ENCODE data around the gene ROBO1.
"Not testable (repeated sequence)": the region's sequence is repeated elsewhere in the genome, so short reads cannot be mapped to it uniquely, and the experiment has no call there.

Gene ROBO1

DNA sequence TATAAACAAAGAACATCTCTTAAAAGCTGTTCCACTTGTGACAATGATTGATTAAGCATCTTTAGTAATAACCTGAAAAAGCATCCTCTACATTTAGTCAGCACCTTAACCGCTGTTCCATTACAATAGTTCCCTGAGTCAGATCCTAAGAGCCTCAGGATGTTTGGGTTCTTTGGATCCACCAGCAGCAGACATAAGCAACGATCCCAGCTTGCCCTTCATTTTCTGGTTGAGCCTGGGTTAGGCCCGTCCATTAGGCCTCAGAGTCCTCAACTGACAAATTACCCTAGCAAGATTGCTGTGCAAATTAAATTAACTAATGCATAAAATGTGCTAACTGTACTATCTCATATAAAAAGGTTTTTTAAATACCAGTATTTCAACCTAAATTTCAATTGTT is 42.3 kb upstream of the ROBO1 start:
- H3K9me2 ChIP-seq (replicated peaks; ENCODE audit: insufficient read depth, low read length) = no peaks in the 10 kb centered on the region
- no peak overlapping the region for H2AFZ ChIP-seq (ENCODE audit: low read length)
- TF ChIP-seq EZH2 (optimal IDR thresholded peaks at IDR 0.05; ENCODE audit: low read depth, low read length) (no peak), CTCF (IDR thresholded peaks at IDR 0.05; ENCODE audit: low read length) (no peak), EZH2phosphoT487 (IDR thresholded peaks at IDR 0.05; ENCODE audit: low read length) (no peak)

GRCh38 chr3:79809106-79809505 is 41.3 kb upstream of the ROBO1 start:
- H3K27ac ChIP-seq (ENCODE audit: low read length) = no peak overlapping the region
- DNase-seq = no peak
- TF ChIP-seq EZH2phosphoT487 (IDR thresholded peaks at IDR 0.05; ENCODE audit: low read length) = no peak
- TF ChIP-seq EZH2 (optimal IDR thresholded peaks at IDR 0.05; ENCODE audit: low read depth, low read length) = no peak
- TF ChIP-seq CTCF (IDR thresholded peaks at IDR 0.05; ENCODE audit: low read length) = no peak
- H3K4me1 ChIP-seq (ENCODE audit: low read length) = no peaks in the 10 kb centered on the region
- H3K4me2 ChIP-seq (ENCODE audit: low read depth, low read length) = no peak overlapping the region
- H3K9me3 ChIP-seq (replicated peaks; ENCODE audit: insufficient read depth, low read length) = no peaks in the 10 kb centered on the region
- no peaks in the 10 kb centered on the region for H4K20me1 ChIP-seq (ENCODE audit: insufficient read depth, low read length)
- no peaks in the 10 kb centered on the region for H3K27me3 ChIP-seq (replicated peaks; ENCODE audit: insufficient read depth, low read length)
- H3K79me2 ChIP-seq (ENCODE audit: low read length) = no peaks in the 10 kb centered on the region
- H3K9ac ChIP-seq (ENCODE audit: low read length) = no peak overlapping the region
- H2AFZ ChIP-seq (ENCODE audit: low read length) = no peak overlapping the region
- H3K9me2 ChIP-seq (replicated peaks; ENCODE audit: insufficient read depth, low read length) = no peaks in the 10 kb centered on the region
- no peaks in the 10 kb centered on the region for H3K36me3 ChIP-seq (replicated peaks; ENCODE audit: insufficient read depth, low read length)
- H3K4me3 ChIP-seq (ENCODE audit: low read length) = no peak overlapping the region
- no peaks in the 10 kb centered on the region for H3F3A ChIP-seq (ENCODE audit: insufficient read depth, low read length)

More for the DNA sequence above, 42.3 kb upstream of the ROBO1 start:
- no peaks in the 10 kb centered on the region for H3K9me3 ChIP-seq (replicated peaks; ENCODE audit: insufficient read depth, low read length)
- DNase-seq = no peak
- H3K4me1 ChIP-seq (ENCODE audit: low read length) = no peaks in the 10 kb centered on the region
- H4K20me1 ChIP-seq (ENCODE audit: insufficient read depth, low read length) = no peaks in the 10 kb centered on the region
- no peaks in the 10 kb centered on the region for H3F3A ChIP-seq (ENCODE audit: insufficient read depth, low read length)
- H3K4me2 ChIP-seq (ENCODE audit: low read depth, low read length) = no peak overlapping the region
- no peak overlapping the region for H3K9ac ChIP-seq (ENCODE audit: low read length)
- no peak overlapping the region for H3K27ac ChIP-seq (ENCODE audit: low read length)
- H3K4me3 ChIP-seq (ENCODE audit: low read length) = no peak overlapping the region
- H3K79me2 ChIP-seq (ENCODE audit: low read length) = no peaks in the 10 kb centered on the region
- no peaks in the 10 kb centered on the region for H3K27me3 ChIP-seq (replicated peaks; ENCODE audit: insufficient read depth, low read length)
- no peaks in the 10 kb centered on the region for H3K36me3 ChIP-seq (replicated peaks; ENCODE audit: insufficient read depth, low read length)

- H3K36me3 ChIP-seq (replicated peaks; ENCODE audit: insufficient read depth, low read length) = no peaks in the 10 kb centered on the region
- no peaks in the 10 kb centered on the region for H3K4me1 ChIP-seq (ENCODE audit: low read length)
- H3K4me3 ChIP-seq (ENCODE audit: low read length) = no peak overlapping the region
- H3F3A ChIP-seq (ENCODE audit: insufficient read depth, low read length) = no peaks in the 10 kb centered on the region
- no peak overlapping the region for H3K4me2 ChIP-seq (ENCODE audit: low read depth, low read length)
- no peaks in the 10 kb centered on the region for H3K79me2 ChIP-seq (ENCODE audit: low read length)
- no peaks in the 10 kb centered on the region for H3K9me2 ChIP-seq (replicated peaks; ENCODE audit: insufficient read depth, low read length)
- H3K9ac ChIP-seq (ENCODE audit: low read length) = no peak overlapping the region
- no peaks in the 10 kb centered on the region for H3K27me3 ChIP-seq (replicated peaks; ENCODE audit: insufficient read depth, low read length)
- no peaks in the 10 kb centered on the region for H4K20me1 ChIP-seq (ENCODE audit: insufficient read depth, low read length)
- no peak overlapping the region for H3K27ac ChIP-seq (ENCODE audit: low read length)
- H3K9me3 ChIP-seq (replicated peaks; ENCODE audit: insufficient read depth, low read length) = no peaks in the 10 kb centered on the region
- H2AFZ ChIP-seq (ENCODE audit: low read length) = no peak overlapping the region
- TF ChIP-seq EZH2 (optimal IDR thresholded peaks at IDR 0.05; ENCODE audit: low read depth, low read length) (no peak), EZH2phosphoT487 (IDR thresholded peaks at IDR 0.05; ENCODE audit: low read length) (no peak)
- no peak for DNase-seq
Observed at GRCh38 chr3:79808515-79808914, 40.7 kb upstream of the ROBO1 start.

DNA sequence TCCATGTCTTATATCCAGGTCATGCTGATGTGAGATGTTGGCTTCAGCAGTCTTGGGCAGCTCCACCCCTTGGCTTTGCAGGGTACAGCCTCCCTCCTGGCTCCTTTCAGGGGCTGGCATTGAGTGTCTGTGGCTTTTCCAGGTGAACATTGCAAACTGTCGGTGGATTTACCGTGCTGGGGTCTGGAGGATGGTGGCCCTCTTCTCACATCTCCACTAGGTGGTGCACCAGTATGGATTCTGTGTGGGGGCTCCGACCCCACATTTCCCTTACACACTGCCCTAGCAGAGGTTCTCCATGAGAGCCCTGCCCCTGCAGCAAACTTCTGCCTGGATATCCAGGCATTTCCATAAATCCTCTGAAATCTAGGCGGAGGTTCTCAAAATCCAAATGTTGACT is 22.4 kb upstream of the ROBO1 start:
- not testable (repeated sequence) for H3K27me3 ChIP-seq (replicated peaks; ENCODE audit: insufficient read depth, low read length); H3K4me1 ChIP-seq (ENCODE audit: low read length); H3K9me2 ChIP-seq (replicated peaks; ENCODE audit: insufficient read depth, low read length); DNase-seq; H3K79me2 ChIP-seq (ENCODE audit: low read length); H3K9ac ChIP-seq (ENCODE audit: low read length); H3K4me2 ChIP-seq (ENCODE audit: low read depth, low read length); H3K27ac ChIP-seq (ENCODE audit: low read length); H3F3A ChIP-seq (ENCODE audit: insufficient read depth, low read length); H3K36me3 ChIP-seq (replicated peaks; ENCODE audit: insufficient read depth, low read length); H3K4me3 ChIP-seq (ENCODE audit: low read length); H2AFZ ChIP-seq (ENCODE audit: low read length); H3K9me3 ChIP-seq (replicated peaks; ENCODE audit: insufficient read depth, low read length); H4K20me1 ChIP-seq (ENCODE audit: insufficient read depth, low read length)

Measured in MM.1S (cell line).